ENCODE measurements around the gene LYRM7. TPM values are rescaled to one million over a fixed set of nuclear protein-coding genes. Genes with fewer than 3 reads are reported as not detected.

The LYRM7 gene
- total RNA-seq, 1 donor from 2014 or later: 11.9 TPM

DNA sequence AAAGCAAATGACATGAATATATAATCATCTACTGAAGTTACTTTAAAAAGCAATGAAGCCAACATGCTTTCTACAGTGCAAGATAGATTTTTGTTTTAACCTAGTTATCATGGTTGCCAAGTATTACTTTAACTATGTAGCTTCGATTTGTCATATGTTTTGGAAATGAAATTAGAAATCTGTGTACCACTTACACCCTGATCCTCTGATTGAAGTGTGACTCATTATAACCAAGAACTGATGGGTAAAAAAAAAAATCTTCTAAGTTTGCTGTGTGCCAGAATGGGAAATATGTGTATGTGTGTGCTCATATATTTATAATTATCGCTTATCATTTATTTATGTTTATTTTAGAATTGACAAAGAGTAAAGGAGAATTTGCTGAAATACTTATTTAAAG, 84.0 kb downstream of the LYRM7 start:
- DNase-seq: no peak
- CTCF ChIA-PET: interaction anchor here (0.7 to 2.2 kb wide), 2 partner anchors 10 to 127 kb away, joined by 3 to 5 read pairs; no protein-coding TSS in a partner anchor
- no peaks in the 10 kb centered on the region for H3K9me3 Mint-ChIP-seq
- H3K36me3 Mint-ChIP-seq (ENCODE audit: low read depth): peaks cover 16% of the 10 kb centered on the region
- POLR2A ChIA-PET: interaction anchor here (0.6 to 1.8 kb wide), 6 partner anchors 8 to 1234 kb away, joined by 3 to 10 read pairs (median 4); partner anchors contain the start of gene CDC42SE2
- intact Hi-C loops (cut with micrococcal nuclease): loop anchor here (10.0 kb wide), 1 partner anchor 380 kb away; the partner anchor contains the start of gene RAPGEF6
- TF ChIP-seq, protein P1, sequence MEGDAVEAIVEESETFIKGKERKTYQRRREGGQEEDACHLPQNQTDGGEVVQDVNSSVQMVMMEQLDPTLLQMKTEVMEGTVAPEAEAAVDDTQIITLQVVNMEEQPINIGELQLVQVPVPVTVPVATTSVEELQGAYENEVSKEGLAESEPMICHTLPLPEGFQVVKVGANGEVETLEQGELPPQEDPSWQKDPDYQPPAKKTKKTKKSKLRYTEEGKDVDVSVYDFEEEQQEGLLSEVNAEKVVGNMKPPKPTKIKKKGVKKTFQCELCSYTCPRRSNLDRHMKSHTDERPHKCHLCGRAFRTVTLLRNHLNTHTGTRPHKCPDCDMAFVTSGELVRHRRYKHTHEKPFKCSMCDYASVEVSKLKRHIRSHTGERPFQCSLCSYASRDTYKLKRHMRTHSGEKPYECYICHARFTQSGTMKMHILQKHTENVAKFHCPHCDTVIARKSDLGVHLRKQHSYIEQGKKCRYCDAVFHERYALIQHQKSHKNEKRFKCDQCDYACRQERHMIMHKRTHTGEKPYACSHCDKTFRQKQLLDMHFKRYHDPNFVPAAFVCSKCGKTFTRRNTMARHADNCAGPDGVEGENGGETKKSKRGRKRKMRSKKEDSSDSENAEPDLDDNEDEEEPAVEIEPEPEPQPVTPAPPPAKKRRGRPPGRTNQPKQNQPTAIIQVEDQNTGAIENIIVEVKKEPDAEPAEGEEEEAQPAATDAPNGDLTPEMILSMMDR (IDR thresholded peaks at IDR 0.05): no peak
- peaks cover 85% of the 10 kb centered on the region for H3K4me1 Mint-ChIP-seq
- no peak overlapping the region for H3K4me3 Mint-ChIP-seq
- H3K27ac Mint-ChIP-seq: no peak overlapping the region
- no peak for ATAC-seq (ENCODE audit: low read depth)
- H3K27me3 Mint-ChIP-seq: no peaks in the 10 kb centered on the region

Other genes starting within 250 kb of the LYRM7 start
- gene HINT1, start 5.7 kb upstream of the LYRM7 start, total RNA-seq: 201 and 212 TPM in 2 replicates
- 114 and 122 TPM in 2 replicates for gene CDC42SE2, start 93.1 kb downstream of the LYRM7 start, total RNA-seq